K562 (cell line): ENCODE results near the gene SORCS1. TPM values are rescaled to one million over a fixed set of nuclear protein-coding genes. Genes with fewer than 3 reads are reported as not detected.

ENCODE experiments used
- ATF6 ChIP-seq: sonication (generic); formaldehyde crosslinking; IDR thresholded peaks from 2 replicates; pipeline ENCODE4 v1.4.0; 2020; ENCODE audit warnings: mild to moderate bottlenecking, missing genetic modification reagents
- CREB3 ChIP-seq: fragments of 450-650 bp; conservative IDR thresholded peaks from 2 replicates; pipeline ENCODE4 v1.6.1; 2016; ENCODE audit warnings: missing genetic modification characterization, low read depth, mild to moderate bottlenecking, missing compliant biosample characterization, moderate library complexity
- CREBBP ChIP-seq: IDR thresholded peaks from one replicate; pipeline ENCODE4 v1.6.1; 2012; ENCODE audit warnings: low read depth, mild to moderate bottlenecking, control low read depth, inconsistent platforms, low read length
- ELF1 ChIP-seq: fragments of 200-800 bp; sonication (Bioruptor generic); IDR thresholded peaks from 2 replicates; pipeline ENCODE4 v1.6.1; 2016; ENCODE audit warnings: missing genetic modification characterization, missing compliant biosample characterization
- HMGN3 ChIP-seq: IDR thresholded peaks from 2 replicates; pipeline ENCODE4 v1.6.1; 2011; ENCODE audit warnings: borderline replicate concordance, low read depth, mild to moderate bottlenecking, mixed read lengths, low read length; ENCODE audit not compliant: insufficient read length; ENCODE audit errors: extremely low read depth
- HOMEZ ChIP-seq: fragments of 250-450 bp; sonication (Bioruptor Pico); IDR thresholded peaks from 2 replicates; pipeline ENCODE4 v1.4.0; 2020; ENCODE audit warnings: mild to moderate bottlenecking, moderate library complexity
- ID3 ChIP-seq, 2 experiments: fragments of 250-450 bp in 1 of 2; fragments of 450-650 bp in 1 of 2; sonication (Bioruptor Pico) in 1 of 2; IDR thresholded peaks; 2 replicates each; pipeline versions ENCODE4 v1.6.1 to v1.8.0; 2016 to 2021; ENCODE audit warnings: mild to moderate bottlenecking in 2 of 2, moderate library complexity in 2 of 2, missing compliant biosample characterization in 1 of 2, missing genetic modification characterization in 1 of 2
- KLF10 ChIP-seq: fragments of 250-450 bp; sonication (Bioruptor Pico); IDR thresholded peaks from 2 replicates; pipeline ENCODE4 v1.6.1; 2021; ENCODE audit warnings: matching md5 sums
- L3MBTL2 ChIP-seq: fragments of 450-650 bp; IDR thresholded peaks from 2 replicates; pipeline ENCODE4 v1.6.1; 2016; ENCODE audit warnings: mild to moderate bottlenecking, moderate library complexity
- MAFG ChIP-seq: fragments of 450-650 bp; conservative IDR thresholded peaks from 2 replicates; pipeline ENCODE4 v1.6.1; 2016; ENCODE audit warnings: missing genetic modification characterization, missing compliant biosample characterization
- MXI1 ChIP-seq: IDR thresholded peaks from 2 replicates; pipeline ENCODE4 v1.6.1; 2011; ENCODE audit warnings: low read depth, mild to moderate bottlenecking, improper control_type of control experiment, low read length
- NCOR1 ChIP-seq: fragments of 450-650 bp; IDR thresholded peaks from 2 replicates; pipeline ENCODE4 v1.6.1; 2016; ENCODE audit warnings: mild to moderate bottlenecking, moderate library complexity
- SMARCB1 ChIP-seq: IDR thresholded peaks from 2 replicates; pipeline ENCODE4 v1.6.1; 2011; ENCODE audit warnings: improper control_type of control experiment, low read depth; ENCODE audit not compliant: insufficient read length
- SRSF9 ChIP-seq: fragments of 200-400 bp; formaldehyde crosslinking; IDR thresholded peaks from 2 replicates; pipeline ENCODE4 v1.6.1; 2017; ENCODE audit warnings: low read depth, low read length, borderline replicate concordance
- USF1 ChIP-seq: sonication (generic); formaldehyde crosslinking; IDR thresholded peaks from 2 replicates; pipeline ENCODE4 v1.9.0; 2022; ENCODE audit warnings: mild to moderate bottlenecking, missing genetic modification reagents
- ZBTB5 ChIP-seq: fragments of 450-650 bp; IDR thresholded peaks from 2 replicates; pipeline ENCODE4 v1.6.1; 2017; ENCODE audit warnings: antibody characterized with exemption
- ZC3H11A ChIP-seq: IDR thresholded peaks from 2 replicates; pipeline ENCODE4 v1.6.1; 2012; ENCODE audit warnings: low read depth, low read length, improper control_type of control experiment
- ZFPM2 ChIP-seq: fragments of 250-450 bp; sonication (Bioruptor Pico); IDR thresholded peaks from 2 replicates; pipeline ENCODE4 v1.5.1; 2022; ENCODE audit warnings: mild to moderate bottlenecking
- ZNF165 ChIP-seq: fragments of 250-450 bp; sonication (Bioruptor Pico); IDR thresholded peaks from 2 replicates; pipeline ENCODE4 v1.4.0; 2020; ENCODE audit warnings: borderline replicate concordance
- ZNF511 ChIP-seq: sonication (generic); formaldehyde crosslinking; IDR thresholded peaks from 2 replicates; pipeline ENCODE4 v1.8.0; 2022; ENCODE audit warnings: mild to moderate bottlenecking, missing genetic modification reagents
- ZNF830 ChIP-seq: fragments of 250-450 bp; sonication (Bioruptor Pico); IDR thresholded peaks from 2 replicates; pipeline ENCODE4 v1.5.0; 2021; ENCODE audit warnings: mild to moderate bottlenecking
- polyA plus RNA-seq, 8 experiments: library from polyadenylated mRNA; depleted of rRNA in 4 of 8; stranded (reverse) in 5 of 8; unstranded in 3 of 8; fragments of >200 nt; fragmentation: Nextera tagmentation in 2 of 8; fragmentation: Illumina TruSeq in 1 of 8; extraction: Ambion mirVana in 2 of 8; extraction: Trizol in 1 of 8; gene quantifications; 2 replicates each; pipeline versions ENCODE4 v1.2.1 to v1.2.3, GENCODE V29; 2011 to 2014; ENCODE audit warnings: inconsistent platforms in 1 of 8, missing spikeins in 1 of 8
- total RNA-seq, 7 experiments: library from RNA; depleted of rRNA in 6 of 7; stranded (reverse); fragments of >200 nt in 6 of 7; fragmentation: Illumina TruSeq in 2 of 7; extraction: Trizol in 2 of 7; gene quantifications; 2 replicates each; pipeline versions ENCODE4 v1.2.1 to v1.2.3, GENCODE V29; 2011 to 2021; ENCODE audit warnings: low replicate concordance in 1 of 7

The SORCS1 gene
- total and polyA plus RNA-seq, 9 of the 15 experiments (the other 6 are each of a cell fraction or from before 2014, with no cell fraction given): 1.5 to 3.9 (median 2.7) TPM

GRCh38 chr10:107025676-107026075, 138.8 kb downstream of the SORCS1 start (continued):
- TF ChIP-seq HOMEZ (CRISPR knock-in tag): no peak
- TF ChIP-seq ELF1 (tag): no peak
- no peak for TF ChIP-seq CREBBP
- no peak for TF ChIP-seq ZFPM2 (CRISPR knock-in tag)
- no peak for TF ChIP-seq ATF6 (CRISPR knock-in tag)
- TF ChIP-seq ZNF830 (CRISPR knock-in tag): no peak
- TF ChIP-seq CREB3 (tag): no peak
- no peak for TF ChIP-seq ID3 (CRISPR knock-in tag; IDR thresholded peaks at IDR 0.05)
- peak; percentile 63; the same call in 1 of the 2 replicates for TF ChIP-seq ID3 (tag; IDR thresholded peaks at IDR 0.05)
- no peak for TF ChIP-seq HMGN3
- no peak for TF ChIP-seq SRSF9
- TF ChIP-seq KLF10 (CRISPR knock-in tag): no peak
- TF ChIP-seq MXI1: no peak
- TF ChIP-seq ZNF511 (CRISPR knock-in tag): no peak
- TF ChIP-seq ZBTB5: no peak
- TF ChIP-seq NCOR1: peak; percentile 85
- no peak for TF ChIP-seq USF1
- peak; percentile 78 for TF ChIP-seq MAFG (tag)
- no peak for TF ChIP-seq ZC3H11A
- TF ChIP-seq ZNF165 (CRISPR knock-in tag): no peak
- peak; percentile 41; the same call in 1 of the 2 replicates for TF ChIP-seq L3MBTL2
- no peak for TF ChIP-seq SMARCB1
